Tibial nerve (tissue), 4 donors: Measurements from ENCODE around the gene PAPPA2. TPM values are rescaled to one million over a fixed set of nuclear protein-coding genes. Genes with fewer than 3 reads are reported as not detected.
"Not testable (repeated sequence)": the region's sequence is repeated elsewhere in the genome, so short reads cannot be mapped to it uniquely, and the experiment has no call there.

Experiments used
- DNase-seq, 2 donors: peaks; one replicate each; pipeline ENCODE4 v3.0.0-alpha.2; 2019; ENCODE audit warnings: low spot score in 2 of 2
- H3K27ac ChIP-seq, 4 donors: fragments of 200-600 bp; sonication (generic) in 3 of 4; one replicate each; pipeline ENCODE4 v1.5.1; 2017 to 2019; ENCODE audit warnings: mild to moderate bottlenecking in 1 of 4
- H3K27me3 ChIP-seq, 2 donors: fragments of 200-600 bp; sonication (generic) in 1 of 2; one replicate each; pipeline versions ENCODE4 v1.5.1 to v1.6.0; 2017 to 2019
- H3K36me3 ChIP-seq, 3 donors: fragments of 200-600 bp; sonication (generic); one replicate each; pipeline ENCODE4 v1.5.1; 2018 to 2019
- H3K4me1 ChIP-seq, 4 donors: fragments of 200-600 bp; sonication (generic) in 3 of 4; one replicate each; pipeline ENCODE4 v1.5.1; 2017 to 2019
- H3K4me3 ChIP-seq, 4 donors: fragments of 200-600 bp; sonication (generic) in 3 of 4; one replicate each; pipeline ENCODE4 v1.5.1; 2017 to 2019; ENCODE audit warnings: mild to moderate bottlenecking in 1 of 4, moderate library complexity in 1 of 4
- H3K9me3 ChIP-seq, 4 donors: fragments of 200-600 bp; sonication (generic) in 3 of 4; one replicate each; pipeline ENCODE4 v1.5.1; 2017 to 2019
- CTCF ChIP-seq, 5 experiments: fragments of 200-600 bp in 3 of 5; fragments of 450-650 bp in 2 of 5; sonication (generic) in 3 of 5; IDR thresholded peaks; one replicate each; pipeline ENCODE4 v1.5.1; 2016 to 2019; ENCODE audit warnings: antibody characterized with exemption in 5 of 5, mild to moderate bottlenecking in 3 of 5, moderate library complexity in 2 of 5
- EP300 ChIP-seq, 2 donors: sonication (generic); formaldehyde crosslinking; IDR thresholded peaks; one replicate each; pipeline ENCODE4 v1.6.1; 2017; ENCODE audit warnings: antibody characterized with exemption in 2 of 2, mild to moderate bottlenecking in 1 of 2
- POLR2A ChIP-seq, 2 donors: fragments of 450-650 bp; IDR thresholded peaks; one replicate each; pipeline ENCODE4 v1.6.1; 2017; ENCODE audit warnings: antibody characterized with exemption in 2 of 2, mild to moderate bottlenecking in 2 of 2, moderate library complexity in 2 of 2
- WGBS, 2 donors: methylation state at CpG; one replicate each; pipeline ENCODE4 v1.1.5; 2018; 5-methylcytosine and 5-hydroxymethylcytosine counted together
- total RNA-seq, 4 donors: library from RNA; depleted of rRNA; stranded (reverse); fragments of >200 nt; gene quantifications; one replicate each; pipeline ENCODE4 v1.1.0, GENCODE V29; 2016

Gene PAPPA2
- total RNA-seq: under 1 TPM; 0.20 to 0.90 (median 0.21) TPM

- Histone ChIP-seq H3K27ac (no peak within 1 kb of the TSS), H3K27me3 (no peaks in the 10 kb centered on the region), H3K36me3 (no peaks in the 10 kb centered on the region), H3K4me3 (no peak within 1 kb of the TSS), H3K9me3 (peaks cover 0 to 10% (median 0%) of the 10 kb centered on the region in 4 donors), H3K4me1 (no peaks in the 10 kb centered on the region)
- WGBS, 2 donors: 68 to 84% methylated on average over 6 of the region's 6 CpGs
- DNase-seq: no peak
- TF ChIP-seq EP300 (IDR thresholded peaks at IDR 0.05) (no peak), CTCF (IDR thresholded peaks at IDR 0.05) (no peak), POLR2A (IDR thresholded peaks at IDR 0.05) (no peak)
These were observed at the start of gene PAPPA2 for GRCh38 chr1:176462674-176463378. Gene PAPPA2, plus strand, starts transcription at chr1:176463175. Its CDS starts 93,148 bp downstream, at chr1:176556323.

GRCh38 chr1:176416777-176417176 is 46.2 kb upstream of the PAPPA2 start:
- no peaks in the 10 kb centered on the region for H3K4me1 ChIP-seq
- WGBS, 2 donors: 56 to 71% methylated on average over 6 of the region's 6 CpGs
- H3K9me3 ChIP-seq: peaks cover 0 to 7% (median 0%) of the 10 kb centered on the region in 4 donors
- H3K4me3 ChIP-seq: no peak overlapping the region
- no peak for DNase-seq
- H3K27ac ChIP-seq: no peak overlapping the region
- no peaks in the 10 kb centered on the region for H3K36me3 ChIP-seq
- H3K27me3 ChIP-seq: no peaks in the 10 kb centered on the region
- TF ChIP-seq POLR2A (IDR thresholded peaks at IDR 0.05) (no peak), EP300 (IDR thresholded peaks at IDR 0.05) (no peak), CTCF (IDR thresholded peaks at IDR 0.05) (no peak)

GRCh38 chr1:176419608-176420007 is 43.4 kb upstream of the PAPPA2 start:
- 88% methylated on average over 1 of the region's 1 CpG for WGBS, 2 donors

GRCh38 chr1:176434234-176434633 is 28.7 kb upstream of the PAPPA2 start:
- WGBS, 2 donors: 76 to 86% methylated on average over 2 of the region's 2 CpGs
- no peaks in the 10 kb centered on the region for H3K27me3 ChIP-seq
- no peak for DNase-seq
- no peaks in the 10 kb centered on the region for H3K36me3 ChIP-seq
- H3K27ac ChIP-seq: no peak overlapping the region
- TF ChIP-seq POLR2A (IDR thresholded peaks at IDR 0.05): no peak
- no peak overlapping the region for H3K4me3 ChIP-seq
- H3K9me3 ChIP-seq: no peaks in the 10 kb centered on the region
- no peaks in the 10 kb centered on the region for H3K4me1 ChIP-seq

More at GRCh38 chr1:176419608-176420007, 43.4 kb upstream of the PAPPA2 start:
- H3K4me1 ChIP-seq, H3K4me3 ChIP-seq, H3K27ac ChIP-seq, H3K27me3 ChIP-seq, H3K36me3 ChIP-seq, DNase-seq: not testable (repeated sequence)
- H3K9me3 ChIP-seq: peaks cover 0 to 12% (median 0%) of the 10 kb centered on the region in 4 donors

- Histone ChIP-seq H3K9me3 (no peaks in the 10 kb centered on the region), H3K27me3 (no peaks in the 10 kb centered on the region), H3K27ac (no peak overlapping the region), H3K4me3 (no peak overlapping the region), H3K36me3 (no peaks in the 10 kb centered on the region), H3K4me1 (no peaks in the 10 kb centered on the region)
- DNase-seq: no peak
- no peak for TF ChIP-seq POLR2A (IDR thresholded peaks at IDR 0.05)
- no peak for TF ChIP-seq EP300 (IDR thresholded peaks at IDR 0.05)
- TF ChIP-seq CTCF (IDR thresholded peaks at IDR 0.05): no peak
These were observed 26.7 kb upstream of the PAPPA2 start for GRCh38 chr1:176436251-176436650.

GRCh38 chr1:176440176-176440575 is 22.8 kb upstream of the PAPPA2 start:
- H3K4me3 ChIP-seq: no peak overlapping the region
- H3K9me3 ChIP-seq: no peaks in the 10 kb centered on the region
- DNase-seq: no peak
- H3K36me3 ChIP-seq: no peaks in the 10 kb centered on the region
- no peaks in the 10 kb centered on the region for H3K27me3 ChIP-seq
- H3K27ac ChIP-seq: no peak overlapping the region
- no peak for TF ChIP-seq POLR2A (IDR thresholded peaks at IDR 0.05)
- TF ChIP-seq CTCF (IDR thresholded peaks at IDR 0.05): no peak
- no peak for TF ChIP-seq EP300 (IDR thresholded peaks at IDR 0.05)
- no peaks in the 10 kb centered on the region for H3K4me1 ChIP-seq
- WGBS, 2 donors: 48 to 55% methylated on average over 2 of the region's 2 CpGs
